Ishikawa (cell line): Measurements from ENCODE around the gene RNF213.

Source experiments
- EGR1 ChIP-seq: IDR thresholded peaks from 2 replicates; pipeline ENCODE4 v1.6.1; 2012
- NFIC ChIP-seq: IDR thresholded peaks from 2 replicates; pipeline ENCODE4 v1.6.1; 2012
- RAD21 ChIP-seq: IDR thresholded peaks from 2 replicates; pipeline ENCODE4 v1.6.1; 2012; ENCODE audit warnings: low read depth
- TAF1 ChIP-seq: IDR thresholded peaks from 2 replicates; pipeline ENCODE4 v1.6.1; 2012; ENCODE audit warnings: low read depth, mild to moderate bottlenecking
- TEAD4 ChIP-seq: IDR thresholded peaks from 2 replicates; pipeline ENCODE4 v1.6.1; 2012
- TF ChIP-seq, protein P1 (sequence below): IDR thresholded peaks from 2 replicates; pipeline ENCODE4 v1.6.1; 2012
- TF ChIP-seq, protein P2 (sequence below): IDR thresholded peaks from 2 replicates; pipeline ENCODE4 v1.6.1; 2012

DNA sequence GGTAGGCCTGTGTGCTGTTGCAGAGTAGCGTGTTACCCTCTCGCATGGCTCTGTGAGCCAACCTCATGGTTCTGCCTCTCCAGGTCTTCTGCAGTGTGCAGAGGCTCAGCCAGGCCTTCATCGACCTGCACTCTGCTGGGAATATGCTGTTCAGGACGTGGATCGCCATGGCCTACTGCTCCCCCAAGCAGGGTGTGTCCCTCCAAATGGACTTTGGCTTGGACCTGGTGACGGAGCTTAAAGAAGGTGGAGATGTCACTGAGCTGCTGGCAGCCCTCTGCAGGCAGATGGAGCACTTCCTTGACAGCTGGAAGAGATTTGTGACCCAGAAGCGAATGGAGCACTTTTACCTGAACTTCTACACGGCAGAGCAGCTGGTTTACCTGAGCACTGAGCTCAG, 78.5 kb downstream of the RNF213 start:
- TF ChIP-seq, protein P1, sequence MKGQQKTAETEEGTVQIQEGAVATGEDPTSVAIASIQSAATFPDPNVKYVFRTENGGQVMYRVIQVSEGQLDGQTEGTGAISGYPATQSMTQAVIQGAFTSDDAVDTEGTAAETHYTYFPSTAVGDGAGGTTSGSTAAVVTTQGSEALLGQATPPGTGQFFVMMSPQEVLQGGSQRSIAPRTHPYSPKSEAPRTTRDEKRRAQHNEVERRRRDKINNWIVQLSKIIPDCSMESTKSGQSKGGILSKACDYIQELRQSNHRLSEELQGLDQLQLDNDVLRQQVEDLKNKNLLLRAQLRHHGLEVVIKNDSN: no peak
- no peak for TF ChIP-seq RAD21
- no peak for TF ChIP-seq TAF1
- TF ChIP-seq TEAD4: no peak
- TF ChIP-seq EGR1: no peak
- TF ChIP-seq NFIC: no peak
- TF ChIP-seq, protein P2, sequence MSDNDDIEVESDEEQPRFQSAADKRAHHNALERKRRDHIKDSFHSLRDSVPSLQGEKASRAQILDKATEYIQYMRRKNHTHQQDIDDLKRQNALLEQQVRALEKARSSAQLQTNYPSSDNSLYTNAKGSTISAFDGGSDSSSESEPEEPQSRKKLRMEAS: no peak
